GM18508 (cell line): Measurements from ENCODE around the gene FOCAD.

Experiments used
- ATAC-seq: cut with Tn5 transposase; IDR thresholded peaks from one replicate; pipeline ENCODE4 v1.9.1; 2021; ENCODE audit warnings: moderate number of reproducible peaks; ENCODE audit not compliant: insufficient read depth, unreplicated experiment

The FOCAD gene

GRCh38 chr9:20997503-20998076, 313.5 kb downstream of the FOCAD start:
- peak; percentile 81 for ATAC-seq

- no peak for ATAC-seq
Measured at GRCh38 chr9:21001581-21001980, 317.5 kb downstream of the FOCAD start.

GRCh38 chr9:21002040-21002439, 318.0 kb downstream of the FOCAD start:
- no peak for ATAC-seq

GRCh38 chr9:21015129-21015815, 331.2 kb downstream of the FOCAD start:
- no peak for ATAC-seq

- ATAC-seq: no peak
Measured at GRCh38 chr9:21015995-21016394, 331.9 kb downstream of the FOCAD start.

DNA sequence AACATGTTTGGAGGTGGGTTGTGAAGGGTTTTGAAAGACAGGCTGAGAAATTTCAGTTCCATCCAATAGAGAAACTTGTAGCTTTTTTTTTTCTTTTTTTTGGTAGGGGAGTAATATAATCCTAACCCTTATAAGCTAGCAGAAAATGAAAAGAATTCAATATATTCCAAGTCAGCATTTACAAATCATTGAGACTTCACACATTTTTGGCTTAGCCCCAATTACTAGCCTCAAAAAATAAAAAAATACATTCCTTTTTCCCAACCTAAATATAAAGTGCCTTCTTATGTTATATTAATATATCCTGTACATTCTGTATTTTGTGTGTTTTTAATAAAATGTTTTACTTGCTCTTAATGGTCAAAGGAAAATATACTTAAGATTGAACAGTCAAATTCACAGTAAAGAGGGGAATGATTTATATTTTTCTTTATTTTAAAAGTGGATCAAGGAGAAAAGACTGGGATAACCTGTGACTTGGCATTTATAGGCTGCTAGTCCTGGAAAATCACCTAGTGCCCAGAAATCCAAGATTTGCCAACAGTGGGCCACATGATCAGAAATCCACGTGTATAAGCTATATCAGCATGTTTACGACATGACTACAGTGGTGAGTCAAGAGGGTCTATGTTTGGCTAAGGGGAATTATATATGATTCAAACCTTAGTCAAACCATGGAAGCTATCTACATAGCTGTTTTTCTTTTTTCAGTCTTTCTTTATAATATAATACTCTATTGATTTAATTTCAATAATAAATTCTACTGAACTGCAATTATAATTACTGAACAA, 332.8 kb downstream of the FOCAD start:
- no peak for ATAC-seq

DNA sequence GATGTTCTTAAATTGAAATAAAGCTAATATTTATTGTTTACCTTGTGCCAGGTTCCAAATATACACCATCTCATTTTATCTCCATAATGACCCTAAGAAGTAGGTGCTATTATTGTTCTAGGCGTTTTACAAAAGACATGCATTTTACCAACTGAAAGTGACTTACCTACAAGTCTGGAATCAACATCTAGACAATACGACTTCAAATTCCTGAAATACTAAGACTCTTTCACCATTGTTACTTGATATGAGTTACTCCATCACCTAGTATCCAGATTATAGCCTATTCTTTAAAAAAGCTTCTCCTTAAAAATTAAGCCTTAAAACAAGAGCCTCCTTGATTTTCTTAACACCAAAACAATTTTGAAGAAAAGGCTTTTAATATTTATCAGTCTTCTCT, 334.1 kb downstream of the FOCAD start:
- no peak for ATAC-seq

DNA sequence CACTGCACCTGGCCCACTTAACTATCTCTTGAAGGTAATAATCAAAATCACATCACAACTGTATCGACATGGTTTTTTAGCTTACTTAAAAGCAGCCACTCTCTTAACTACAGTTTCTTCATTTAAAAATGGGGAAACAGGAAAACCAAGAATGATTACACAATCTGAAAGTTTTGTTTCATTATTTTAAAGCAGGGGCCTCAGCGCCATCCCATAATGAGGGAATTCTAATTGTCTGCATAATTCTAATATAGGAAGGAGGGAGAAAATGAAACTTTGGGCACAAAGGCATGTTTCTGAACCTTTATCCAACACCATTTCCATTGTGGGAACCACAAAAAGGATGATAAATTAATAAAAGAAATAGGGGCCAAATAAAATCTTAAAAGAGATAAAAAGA, 339.8 kb downstream of the FOCAD start:
- ATAC-seq: no peak

- no peak for ATAC-seq
Measured at GRCh38 chr9:21027295-21027694, 343.2 kb downstream of the FOCAD start.

GRCh38 chr9:21028466-21028865, 344.4 kb downstream of the FOCAD start:
- no peak for ATAC-seq

GRCh38 chr9:21029661-21030060, 345.6 kb downstream of the FOCAD start:
- no peak for ATAC-seq

- peak; percentile 87 for ATAC-seq
Measured at GRCh38 chr9:21030389-21031035, 346.5 kb downstream of the FOCAD start.

DNA sequence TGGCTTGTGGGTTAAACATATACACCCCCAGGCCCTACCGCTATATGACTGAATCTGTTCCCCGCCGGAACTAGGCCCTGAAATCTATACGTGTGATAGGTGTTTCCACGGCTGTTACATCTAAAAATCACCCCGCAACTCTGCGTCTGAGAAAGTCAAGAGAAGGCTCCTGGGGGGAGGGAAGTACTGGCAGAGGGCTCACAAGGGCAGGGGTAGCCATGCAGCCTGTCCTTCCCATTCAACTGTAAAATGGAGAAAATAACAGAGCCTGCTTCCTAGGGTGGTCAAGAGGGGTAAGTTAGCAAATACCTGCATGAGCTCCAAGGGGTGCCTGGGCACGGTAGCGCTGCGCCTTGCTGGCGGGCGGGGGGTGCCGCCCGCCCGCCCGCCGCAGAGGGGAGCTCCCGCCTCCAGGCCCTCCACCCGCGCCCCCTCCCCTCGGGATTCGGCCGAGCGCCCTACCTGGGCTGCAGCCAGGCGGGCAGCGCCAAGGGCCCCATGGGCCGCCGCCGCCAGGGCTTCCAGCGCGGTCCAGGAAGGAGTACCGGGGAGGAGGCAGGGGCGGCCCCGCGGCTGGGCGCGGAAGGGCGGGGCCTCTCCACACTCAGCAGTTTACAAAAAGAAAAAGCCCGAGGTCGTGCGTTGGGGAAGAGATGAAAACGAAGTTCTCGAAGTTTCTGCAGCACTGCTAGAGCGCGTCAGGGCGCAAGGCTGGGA, 347.2 kb downstream of the FOCAD start, which contains the start of gene HACD4:
Gene HACD4, minus strand, starts transcription at position 550 of the 717 bp plus-strand sequence. Its CDS starts 50 bp downstream, at position 500.
- ATAC-seq: peak; percentile 37

GRCh38 chr9:21031808-21032183, 347.7 kb downstream of the FOCAD start:
- no peak for ATAC-seq

DNA sequence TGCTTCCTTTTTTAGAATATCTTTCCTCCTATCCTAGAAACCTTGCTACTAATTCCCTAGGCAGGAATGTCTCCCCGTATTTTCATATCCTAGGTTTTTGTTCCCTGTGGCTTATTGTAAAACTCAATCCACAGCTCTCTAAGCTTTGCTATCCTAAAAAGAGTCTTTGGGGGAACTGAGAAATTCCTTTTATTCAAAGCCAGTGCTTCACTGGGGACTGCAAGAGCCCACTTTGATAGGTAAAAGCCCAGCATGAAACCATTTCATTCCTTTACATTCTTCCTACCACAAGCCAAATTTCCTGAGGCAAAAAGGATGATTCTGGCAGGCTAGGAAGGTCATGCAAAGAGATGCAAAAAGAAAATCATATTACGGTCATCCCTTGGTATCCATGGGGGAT, 353.2 kb downstream of the FOCAD start:
- no peak for ATAC-seq

- no peak for ATAC-seq
Measured at GRCh38 chr9:21039302-21039701, 355.2 kb downstream of the FOCAD start.

DNA sequence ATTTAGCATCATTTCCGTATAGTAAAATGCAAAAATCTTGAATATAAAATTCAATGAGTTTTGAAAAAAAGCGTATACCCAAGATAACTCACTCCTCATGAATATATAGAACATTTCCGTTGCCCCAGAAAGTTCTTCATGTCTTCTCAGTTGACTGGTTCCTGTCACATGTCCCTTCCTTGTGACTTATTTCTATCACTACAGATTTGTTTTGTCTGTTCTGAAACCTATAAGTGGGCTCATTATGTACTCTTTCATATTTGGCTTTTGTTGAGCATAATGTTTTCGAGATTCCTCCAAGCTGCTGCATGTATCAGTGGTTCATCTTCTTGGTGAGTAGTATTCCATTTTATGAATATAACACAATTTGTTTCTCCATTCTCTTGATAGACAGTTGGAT, 358.4 kb downstream of the FOCAD start:
- no peak for ATAC-seq

GRCh38 chr9:21043841-21044240, 359.8 kb downstream of the FOCAD start:
- no peak for ATAC-seq
